ENCODE results near the gene VPS11. TPM values are rescaled to one million over a fixed set of nuclear protein-coding genes. Genes with fewer than 3 reads are reported as not detected.

Gene VPS11
- total RNA-seq, 4 donors from 2014 or later, result 25.8 to 54.9 (median 37.1) TPM

GRCh38 chr11:119051440-119052162, 16.0 kb upstream of the VPS11 start:
- TF ChIP-seq EP300 (IDR thresholded peaks at IDR 0.05), result no peak
- peaks cover 0 to 17% (median 7%) of the 10 kb centered on the region in 4 donors for H3K4me1 ChIP-seq
- WGBS, 2 donors, result 68 to 77% methylated on average over 16 to 17 of the region's 17 CpGs
- no peaks in the 10 kb centered on the region for H3K9me3 ChIP-seq
- H3K4me3 ChIP-seq, result no peak overlapping the region
- no peak overlapping the region for H3K27ac ChIP-seq
- H3K27me3 ChIP-seq, result no peaks in the 10 kb centered on the region
- DNase-seq (ENCODE audit: low spot score in 2 of 2), result no peak
- peaks cover 2 to 86% (median 64%) of the 10 kb centered on the region in 3 donors for H3K36me3 ChIP-seq

GRCh38 chr11:119052163-119052814, 15.3 kb upstream of the VPS11 start:
- DNase-seq (ENCODE audit: low spot score in 2 of 2), result no peak
- Histone ChIP-seq H3K4me3 (no peak overlapping the region), H3K36me3 (peaks cover 2 to 80% (median 59%) of the 10 kb centered on the region in 3 donors), H3K27me3 (no peaks in the 10 kb centered on the region), H3K27ac (no peak overlapping the region), H3K4me1 (peaks cover 0 to 17% (median 7%) of the 10 kb centered on the region in 4 donors), H3K9me3 (no peaks in the 10 kb centered on the region)
- TF ChIP-seq CTCF (IDR thresholded peaks at IDR 0.05) (no peak), EP300 (IDR thresholded peaks at IDR 0.05) (no peak), POLR2A (IDR thresholded peaks at IDR 0.05) (no peak)
- WGBS, 2 donors, result 92 to 94% methylated on average over 23 of the region's 23 CpGs

- Histone ChIP-seq H3K27me3 (no peaks in the 10 kb centered on the region), H3K4me3 (no peak overlapping the region), H3K36me3 (peaks cover 0 to 58% (median 39%) of the 10 kb centered on the region in 3 donors), H3K4me1 (peaks cover 0 to 26% (median 15%) of the 10 kb centered on the region in 4 donors), H3K9me3 (no peaks in the 10 kb centered on the region), H3K27ac (no peak overlapping the region)
- TF ChIP-seq CTCF (IDR thresholded peaks at IDR 0.05) (no peak), POLR2A (IDR thresholded peaks at IDR 0.05) (no peak)
- WGBS, 2 donors, result 88 to 92% methylated on average over 7 to 10 of the region's 10 CpGs
- no peak for DNase-seq (ENCODE audit: low spot score in 2 of 2)
These were observed 13.2 kb upstream of the VPS11 start for GRCh38 chr11:119054418-119054817.

GRCh38 chr11:119055901-119056300, 11.7 kb upstream of the VPS11 start:
- no peak for DNase-seq (ENCODE audit: low spot score in 2 of 2)
- TF ChIP-seq CTCF (IDR thresholded peaks at IDR 0.05), result no peak
- TF ChIP-seq EP300 (IDR thresholded peaks at IDR 0.05), result no peak
- TF ChIP-seq POLR2A (IDR thresholded peaks at IDR 0.05), result no peak
- Histone ChIP-seq H3K4me1 (peaks cover 0 to 26% (median 15%) of the 10 kb centered on the region in 4 donors), H3K9me3 (no peaks in the 10 kb centered on the region), H3K27ac (peak overlapping the region in 3 of 4 donors; percentile 91 to 96 (median 91)), H3K27me3 (no peaks in the 10 kb centered on the region), H3K36me3 (peaks cover 0 to 44% (median 37%) of the 10 kb centered on the region in 3 donors), H3K4me3 (peak overlapping the region; percentile 91 to 99 (median 96))
- WGBS, 2 donors, result 29 to 30% methylated on average over 6 of the region's 6 CpGs

GRCh38 chr11:119056421-119056999, 11.1 kb upstream of the VPS11 start:
- Histone ChIP-seq H3K4me3 (peak overlapping the region; percentile 91 to 99 (median 96)), H3K27ac (peak overlapping the region; percentile 78 to 96 (median 91)), H3K9me3 (no peaks in the 10 kb centered on the region), H3K36me3 (peaks cover 0 to 38% (median 32%) of the 10 kb centered on the region in 3 donors), H3K4me1 (peaks cover 0 to 26% (median 15%) of the 10 kb centered on the region in 4 donors), H3K27me3 (no peaks in the 10 kb centered on the region)
- TF ChIP-seq EP300 (IDR thresholded peaks at IDR 0.05) (no peak), CTCF (IDR thresholded peaks at IDR 0.05) (no peak), POLR2A (IDR thresholded peaks at IDR 0.05) (no peak)
- WGBS, 2 donors, result 0 to 1% methylated on average over 17 to 27 of the region's 48 CpGs
- DNase-seq (ENCODE audit: low spot score in 2 of 2), result no peak
